GM23338 (cell line): ENCODE results near the gene CIAO3.

Source experiments
- CREB1 ChIP-seq: fragments of 250-450 bp; sonication (Bioruptor Pico); IDR thresholded peaks from 2 replicates; pipeline ENCODE4 v1.5.0; 2020; ENCODE audit warnings: low read depth, mild to moderate bottlenecking, moderate library complexity
- CTCF ChIP-seq, 2 experiments: fragments of 200-600 bp in 1 of 2; sonication (generic) in 1 of 2; conservative IDR thresholded peaks; 2 replicates each; pipeline versions ENCODE4 v1.5.1 to v1.6.1; 2016 to 2017; ENCODE audit warnings: antibody characterized with exemption in 2 of 2, low read depth in 2 of 2, mild to moderate bottlenecking in 2 of 2, moderate library complexity in 1 of 2
- EZH2 ChIP-seq: fragments of 200-600 bp; sonication (generic); IDR thresholded peaks from one replicate; pipeline ENCODE4 v1.8.0; 2017; ENCODE audit warnings: antibody characterized with exemption, mild to moderate bottlenecking, low read depth; ENCODE audit not compliant: unreplicated experiment
- EZH2phosphoT487 ChIP-seq: fragments of 200-600 bp; sonication (generic); IDR thresholded peaks from one replicate; pipeline ENCODE4 v1.8.1; 2018; ENCODE audit warnings: antibody characterized with exemption; ENCODE audit not compliant: unreplicated experiment
- JUNB ChIP-seq: IDR thresholded peaks from one replicate; pipeline ENCODE4 v1.6.1; 2016; ENCODE audit warnings: antibody characterized with exemption; ENCODE audit not compliant: unreplicated experiment
- POLR2AphosphoS5 ChIP-seq: IDR thresholded peaks from 2 replicates; pipeline ENCODE4 v1.6.1; 2016; ENCODE audit warnings: antibody characterized with exemption, low read depth
- ZNF114 ChIP-seq: fragments of 250-450 bp; sonication (Bioruptor Pico); IDR thresholded peaks from 2 replicates; pipeline ENCODE4 v1.5.0; 2020; ENCODE audit warnings: mild to moderate bottlenecking, moderate library complexity
- ZNF331 ChIP-seq: fragments of 250-450 bp; sonication (Bioruptor Pico); IDR thresholded peaks from 2 replicates; pipeline ENCODE4 v1.5.0; 2020; ENCODE audit warnings: low read depth, mild to moderate bottlenecking, moderate library complexity
- TF ChIP-seq, protein P1 (sequence below): IDR thresholded peaks from one replicate; pipeline ENCODE4 v1.6.1; 2018; ENCODE audit warnings: antibody characterized with exemption; ENCODE audit not compliant: unreplicated experiment
- TF ChIP-seq, protein P2 (sequence below): IDR thresholded peaks from 2 replicates; pipeline ENCODE4 v1.6.1; 2016; ENCODE audit warnings: antibody characterized with exemption
- TF ChIP-seq, protein P3 (sequence below): fragments of 250-450 bp; sonication (Bioruptor Pico); IDR thresholded peaks from 2 replicates; pipeline ENCODE4 v1.5.0; 2020; ENCODE audit warnings: mild to moderate bottlenecking, moderate library complexity

DNA sequence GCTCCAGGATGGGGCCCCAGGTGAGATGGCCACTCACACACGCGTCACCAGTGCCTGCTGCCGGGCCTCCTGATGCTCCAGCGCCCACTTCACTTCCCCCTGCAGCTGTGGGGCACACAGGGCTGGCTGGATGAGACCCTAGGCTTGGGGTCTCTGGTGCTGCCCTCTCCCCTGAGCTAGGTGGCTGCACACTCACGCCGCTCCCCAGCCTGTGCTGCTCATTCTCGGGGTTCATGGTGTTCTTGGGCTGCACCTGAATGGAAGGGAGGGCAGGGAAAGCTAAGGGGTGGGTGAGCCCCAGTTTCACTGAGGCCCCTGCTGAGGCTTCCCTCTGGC, 15.8 kb downstream of the CIAO3 start:
- no peak for TF ChIP-seq CTCF (conservative IDR thresholded peaks at IDR 0.05; ENCODE audit: low read depth in 2 of 2)
- TF ChIP-seq POLR2AphosphoS5 = no peak
- TF ChIP-seq, protein P1, sequence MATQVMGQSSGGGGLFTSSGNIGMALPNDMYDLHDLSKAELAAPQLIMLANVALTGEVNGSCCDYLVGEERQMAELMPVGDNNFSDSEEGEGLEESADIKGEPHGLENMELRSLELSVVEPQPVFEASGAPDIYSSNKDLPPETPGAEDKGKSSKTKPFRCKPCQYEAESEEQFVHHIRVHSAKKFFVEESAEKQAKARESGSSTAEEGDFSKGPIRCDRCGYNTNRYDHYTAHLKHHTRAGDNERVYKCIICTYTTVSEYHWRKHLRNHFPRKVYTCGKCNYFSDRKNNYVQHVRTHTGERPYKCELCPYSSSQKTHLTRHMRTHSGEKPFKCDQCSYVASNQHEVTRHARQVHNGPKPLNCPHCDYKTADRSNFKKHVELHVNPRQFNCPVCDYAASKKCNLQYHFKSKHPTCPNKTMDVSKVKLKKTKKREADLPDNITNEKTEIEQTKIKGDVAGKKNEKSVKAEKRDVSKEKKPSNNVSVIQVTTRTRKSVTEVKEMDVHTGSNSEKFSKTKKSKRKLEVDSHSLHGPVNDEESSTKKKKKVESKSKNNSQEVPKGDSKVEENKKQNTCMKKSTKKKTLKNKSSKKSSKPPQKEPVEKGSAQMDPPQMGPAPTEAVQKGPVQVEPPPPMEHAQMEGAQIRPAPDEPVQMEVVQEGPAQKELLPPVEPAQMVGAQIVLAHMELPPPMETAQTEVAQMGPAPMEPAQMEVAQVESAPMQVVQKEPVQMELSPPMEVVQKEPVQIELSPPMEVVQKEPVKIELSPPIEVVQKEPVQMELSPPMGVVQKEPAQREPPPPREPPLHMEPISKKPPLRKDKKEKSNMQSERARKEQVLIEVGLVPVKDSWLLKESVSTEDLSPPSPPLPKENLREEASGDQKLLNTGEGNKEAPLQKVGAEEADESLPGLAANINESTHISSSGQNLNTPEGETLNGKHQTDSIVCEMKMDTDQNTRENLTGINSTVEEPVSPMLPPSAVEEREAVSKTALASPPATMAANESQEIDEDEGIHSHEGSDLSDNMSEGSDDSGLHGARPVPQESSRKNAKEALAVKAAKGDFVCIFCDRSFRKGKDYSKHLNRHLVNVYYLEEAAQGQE = no peak
- TF ChIP-seq EZH2phosphoT487 = no peak
- TF ChIP-seq ZNF114 (CRISPR knock-in tag) = no peak
- TF ChIP-seq EZH2 = no peak
- TF ChIP-seq CREB1 = no peak
- TF ChIP-seq JUNB = no peak
- TF ChIP-seq, protein P2, sequence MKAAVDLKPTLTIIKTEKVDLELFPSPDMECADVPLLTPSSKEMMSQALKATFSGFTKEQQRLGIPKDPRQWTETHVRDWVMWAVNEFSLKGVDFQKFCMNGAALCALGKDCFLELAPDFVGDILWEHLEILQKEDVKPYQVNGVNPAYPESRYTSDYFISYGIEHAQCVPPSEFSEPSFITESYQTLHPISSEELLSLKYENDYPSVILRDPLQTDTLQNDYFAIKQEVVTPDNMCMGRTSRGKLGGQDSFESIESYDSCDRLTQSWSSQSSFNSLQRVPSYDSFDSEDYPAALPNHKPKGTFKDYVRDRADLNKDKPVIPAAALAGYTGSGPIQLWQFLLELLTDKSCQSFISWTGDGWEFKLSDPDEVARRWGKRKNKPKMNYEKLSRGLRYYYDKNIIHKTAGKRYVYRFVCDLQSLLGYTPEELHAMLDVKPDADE = no peak
- TF ChIP-seq ZNF331 (CRISPR knock-in tag) = no peak
- TF ChIP-seq, protein P3, sequence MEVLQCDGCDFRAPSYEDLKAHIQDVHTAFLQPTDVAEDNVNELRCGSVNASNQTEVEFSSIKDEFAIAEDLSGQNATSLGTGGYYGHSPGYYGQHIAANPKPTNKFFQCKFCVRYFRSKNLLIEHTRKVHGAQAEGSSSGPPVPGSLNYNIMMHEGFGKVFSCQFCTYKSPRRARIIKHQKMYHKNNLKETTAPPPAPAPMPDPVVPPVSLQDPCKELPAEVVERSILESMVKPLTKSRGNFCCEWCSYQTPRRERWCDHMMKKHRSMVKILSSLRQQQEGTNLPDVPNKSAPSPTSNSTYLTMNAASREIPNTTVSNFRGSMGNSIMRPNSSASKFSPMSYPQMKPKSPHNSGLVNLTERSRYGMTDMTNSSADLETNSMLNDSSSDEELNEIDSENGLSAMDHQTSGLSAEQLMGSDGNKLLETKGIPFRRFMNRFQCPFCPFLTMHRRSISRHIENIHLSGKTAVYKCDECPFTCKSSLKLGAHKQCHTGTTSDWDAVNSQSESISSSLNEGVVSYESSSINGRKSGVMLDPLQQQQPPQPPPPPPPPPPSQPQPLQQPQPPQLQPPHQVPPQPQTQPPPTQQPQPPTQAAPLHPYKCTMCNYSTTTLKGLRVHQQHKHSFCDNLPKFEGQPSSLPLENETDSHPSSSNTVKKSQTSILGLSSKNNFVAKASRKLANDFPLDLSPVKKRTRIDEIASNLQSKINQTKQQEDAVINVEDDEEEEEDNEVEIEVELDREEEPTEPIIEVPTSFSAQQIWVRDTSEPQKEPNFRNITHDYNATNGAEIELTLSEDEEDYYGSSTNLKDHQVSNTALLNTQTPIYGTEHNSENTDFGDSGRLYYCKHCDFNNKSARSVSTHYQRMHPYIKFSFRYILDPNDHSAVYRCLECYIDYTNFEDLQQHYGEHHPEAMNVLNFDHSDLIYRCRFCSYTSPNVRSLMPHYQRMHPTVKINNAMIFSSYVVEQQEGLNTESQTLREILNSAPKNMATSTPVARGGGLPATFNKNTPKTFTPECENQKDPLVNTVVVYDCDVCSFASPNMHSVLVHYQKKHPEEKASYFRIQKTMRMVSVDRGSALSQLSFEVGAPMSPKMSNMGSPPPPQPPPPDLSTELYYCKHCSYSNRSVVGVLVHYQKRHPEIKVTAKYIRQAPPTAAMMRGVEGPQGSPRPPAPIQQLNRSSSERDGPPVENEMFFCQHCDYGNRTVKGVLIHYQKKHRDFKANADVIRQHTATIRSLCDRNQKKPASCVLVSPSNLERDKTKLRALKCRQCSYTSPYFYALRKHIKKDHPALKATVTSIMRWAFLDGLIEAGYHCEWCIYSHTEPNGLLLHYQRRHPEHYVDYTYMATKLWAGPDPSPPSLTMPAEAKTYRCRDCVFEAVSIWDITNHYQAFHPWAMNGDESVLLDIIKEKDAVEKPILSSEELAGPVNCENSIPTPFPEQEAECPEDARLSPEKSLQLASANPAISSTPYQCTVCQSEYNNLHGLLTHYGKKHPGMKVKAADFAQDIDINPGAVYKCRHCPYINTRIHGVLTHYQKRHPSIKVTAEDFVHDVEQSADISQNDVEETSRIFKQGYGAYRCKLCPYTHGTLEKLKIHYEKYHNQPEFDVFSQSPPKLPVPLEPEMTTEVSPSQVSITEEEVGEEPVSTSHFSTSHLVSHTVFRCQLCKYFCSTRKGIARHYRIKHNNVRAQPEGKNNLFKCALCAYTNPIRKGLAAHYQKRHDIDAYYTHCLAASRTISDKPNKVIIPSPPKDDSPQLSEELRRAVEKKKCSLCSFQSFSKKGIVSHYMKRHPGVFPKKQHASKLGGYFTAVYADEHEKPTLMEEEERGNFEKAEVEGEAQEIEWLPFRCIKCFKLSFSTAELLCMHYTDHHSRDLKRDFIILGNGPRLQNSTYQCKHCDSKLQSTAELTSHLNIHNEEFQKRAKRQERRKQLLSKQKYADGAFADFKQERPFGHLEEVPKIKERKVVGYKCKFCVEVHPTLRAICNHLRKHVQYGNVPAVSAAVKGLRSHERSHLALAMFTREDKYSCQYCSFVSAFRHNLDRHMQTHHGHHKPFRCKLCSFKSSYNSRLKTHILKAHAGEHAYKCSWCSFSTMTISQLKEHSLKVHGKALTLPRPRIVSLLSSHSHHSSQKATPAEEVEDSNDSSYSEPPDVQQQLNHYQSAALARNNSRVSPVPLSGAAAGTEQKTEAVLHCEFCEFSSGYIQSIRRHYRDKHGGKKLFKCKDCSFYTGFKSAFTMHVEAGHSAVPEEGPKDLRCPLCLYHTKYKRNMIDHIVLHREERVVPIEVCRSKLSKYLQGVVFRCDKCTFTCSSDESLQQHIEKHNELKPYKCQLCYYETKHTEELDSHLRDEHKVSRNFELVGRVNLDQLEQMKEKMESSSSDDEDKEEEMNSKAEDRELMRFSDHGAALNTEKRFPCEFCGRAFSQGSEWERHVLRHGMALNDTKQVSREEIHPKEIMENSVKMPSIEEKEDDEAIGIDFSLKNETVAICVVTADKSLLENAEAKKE (CRISPR knock-in tag) = no peak
